SK-N-SH (cell line): ENCODE results near the gene IL32. TPM values are rescaled to one million over a fixed set of nuclear protein-coding genes. Genes with fewer than 3 reads are reported as not detected.

Experiments
- CTCF ChIA-PET: fragments of 300-600, 350-600 bp; formaldehyde crosslinking; extraction: SDS; loops from one replicate; lab custom pipeline; 2021; lab: Yijun Ruan, JAX
- POLR2A ChIA-PET: fragments of 350-600 bp; sonication (Branson Sonifier 250); formaldehyde crosslinking; extraction: SDS; loops from one replicate; lab custom pipeline; 2020; ENCODE audit warnings: antibody characterized with exemption, inconsistent platforms; lab: Yijun Ruan, JAX
- DNase-seq: peaks from one replicate; pipeline ENCODE4 v3.0.0; 2012
- H2AFZ ChIP-seq: fragments of 200-600 bp; sonication (generic); 2 replicates; pipeline ENCODE4 v1.8.1; 2016; ENCODE audit warnings: antibody characterized with exemption, mild to moderate bottlenecking, low read depth
- H3F3A ChIP-seq: fragments of 200-600 bp; sonication (generic); replicated peaks from 2 replicates; pipeline ENCODE3; 2016; ENCODE audit warnings: antibody characterized with exemption, mild to moderate bottlenecking; ENCODE audit not compliant: insufficient read depth
- H3K27ac ChIP-seq, 2 experiments: fragments of 200-500 bp in 1 of 2; fragments of 200-600 bp in 1 of 2; sonication (Bioruptor generic) in 1 of 2; sonication (generic), shearing (Covaris generic) in 1 of 2; 2 replicates each; pipeline versions ENCODE4 v1.5.1 to v1.6.1; 2014 to 2016; ENCODE audit warnings: low read depth in 2 of 2, inconsistent platforms in 1 of 2, low read length in 1 of 2, mild to moderate bottlenecking in 1 of 2, mixed read lengths in 1 of 2
- H3K27me3 ChIP-seq: fragments of 200-600 bp; sonication (generic), shearing (Covaris generic); 2 replicates; pipeline ENCODE4 v1.6.1; 2016; ENCODE audit warnings: mixed run types; ENCODE audit not compliant: insufficient read depth
- H3K36me3 ChIP-seq, 2 experiments: fragments of 200-500 bp in 1 of 2; fragments of 200-600 bp in 1 of 2; sonication (Bioruptor generic) in 1 of 2; sonication (generic) in 1 of 2; replicated peaks in 1 of 2; 2 replicates each; pipeline versions ENCODE3 to v1.5.1; 2014 to 2016; ENCODE audit warnings: low read length in 1 of 2, mild to moderate bottlenecking in 1 of 2; ENCODE audit not compliant: insufficient read depth in 2 of 2, control insufficient read depth in 1 of 2
- H3K4me1 ChIP-seq, 2 experiments: fragments of 200-500 bp in 1 of 2; fragments of 200-600 bp in 1 of 2; sonication (Bioruptor generic) in 1 of 2; sonication (generic), shearing (Covaris generic) in 1 of 2; 2 replicates each; pipeline versions ENCODE4 v1.5.1 to v1.6.1; 2014 to 2016; ENCODE audit warnings: low read depth in 1 of 2, low read length in 1 of 2, mixed run types in 1 of 2; ENCODE audit not compliant: insufficient read depth in 2 of 2, control insufficient read depth in 1 of 2
- H3K4me2 ChIP-seq: fragments of 200-600 bp; sonication (generic), shearing (Covaris generic); 2 replicates; pipeline ENCODE4 v1.6.1; 2017; ENCODE audit warnings: mixed run types
- H3K4me3 ChIP-seq, 2 experiments: fragments of 200-500 bp in 1 of 2; fragments of 200-600 bp in 1 of 2; sonication (Bioruptor generic) in 1 of 2; sonication (generic), shearing (Covaris generic) in 1 of 2; 2 replicates each; pipeline versions ENCODE4 v1.5.1 to v1.8.1; 2014 to 2016; ENCODE audit warnings: low read depth in 2 of 2, inconsistent platforms in 1 of 2, low read length in 1 of 2, mild to moderate bottlenecking in 1 of 2, mixed read lengths in 1 of 2, moderate library complexity in 1 of 2
- H3K79me2 ChIP-seq: fragments of 200-600 bp; sonication (generic); 2 replicates; pipeline ENCODE4 v1.8.1; 2017; ENCODE audit warnings: mild to moderate bottlenecking; ENCODE audit not compliant: insufficient read depth
- H3K9ac ChIP-seq: fragments of 200-600 bp; sonication (generic); 2 replicates; pipeline ENCODE4 v1.6.1; 2017; ENCODE audit warnings: mixed run types
- H3K9me2 ChIP-seq: fragments of 200-600 bp; sonication (generic); 2 replicates; pipeline ENCODE4 v1.6.1; 2017; ENCODE audit warnings: mixed run types
- H3K9me3 ChIP-seq: fragments of 200-600 bp; sonication (generic); 2 replicates; pipeline ENCODE4 v1.6.1; 2017; ENCODE audit warnings: mixed run types, mild to moderate bottlenecking, moderate library complexity
- H4K20me1 ChIP-seq: fragments of 200-600 bp; sonication (generic); 2 replicates; pipeline ENCODE4 v1.6.1; 2017; ENCODE audit warnings: mild to moderate bottlenecking, mixed run types; ENCODE audit not compliant: insufficient read depth
- ELF1 ChIP-seq: IDR thresholded peaks from 2 replicates; pipeline ENCODE4 v1.4.0; 2012
- EZH2phosphoT487 ChIP-seq: fragments of 200-600 bp; sonication (generic); IDR thresholded peaks from 2 replicates; pipeline ENCODE4 v1.6.1; 2017; ENCODE audit warnings: low read depth, mixed run types, mild to moderate bottlenecking, antibody characterized with exemption, moderate library complexity, borderline replicate concordance
- GABPA ChIP-seq: IDR thresholded peaks from 2 replicates; pipeline ENCODE4 v1.4.0; 2012; ENCODE audit warnings: low read depth, mild to moderate bottlenecking
- GATA2 ChIP-seq: sonication (generic); formaldehyde crosslinking; IDR thresholded peaks from 2 replicates; pipeline ENCODE4 v1.5.0; 2020; ENCODE audit warnings: mild to moderate bottlenecking, missing genetic modification reagents
- JUND ChIP-seq: IDR thresholded peaks from 2 replicates; pipeline ENCODE4 v1.4.0; 2012
- MXI1 ChIP-seq: IDR thresholded peaks from 2 replicates; pipeline ENCODE4 v1.6.1; 2012; ENCODE audit warnings: mild to moderate bottlenecking, low read depth, low read length, improper control_type of control experiment
- NRF1 ChIP-seq: IDR thresholded peaks from 2 replicates; pipeline ENCODE4 v1.6.1; 2012; ENCODE audit warnings: low read depth, mild to moderate bottlenecking, low read length
- PBX3 ChIP-seq: IDR thresholded peaks from 2 replicates; pipeline ENCODE4; 2012
- RAD21 ChIP-seq: IDR thresholded peaks from 2 replicates; pipeline ENCODE4 v1.6.1; 2012; ENCODE audit warnings: mild to moderate bottlenecking, low read length
- RXRA ChIP-seq: IDR thresholded peaks from 2 replicates; pipeline ENCODE4 v1.4.0; 2012; ENCODE audit warnings: low read depth, mild to moderate bottlenecking, borderline replicate concordance
- SMC3 ChIP-seq: IDR thresholded peaks from 2 replicates; pipeline ENCODE4 v1.6.1; 2012; ENCODE audit warnings: low read depth, low read length, improper control_type of control experiment
- TCF12 ChIP-seq: IDR thresholded peaks from 2 replicates; pipeline ENCODE4 v1.4.0; 2012
- USF2 ChIP-seq: fragments of 150-350 bp; IDR thresholded peaks from 2 replicates; pipeline ENCODE4 v1.6.1; 2017; ENCODE audit warnings: antibody characterized with exemption, low read length, low read depth, borderline replicate concordance
- ZBTB33 ChIP-seq: IDR thresholded peaks from 2 replicates; pipeline ENCODE4 v1.4.0; 2012; ENCODE audit warnings: low read depth, borderline replicate concordance
- WGBS: methylation state at CpG from one replicate; pipeline ENCODE4 v1.1.6; 2017; ENCODE audit warnings: low lambda C conversion rate; 5-methylcytosine and 5-hydroxymethylcytosine counted together
- polyA plus RNA-seq, 3 experiments: library from polyadenylated mRNA; depleted of rRNA; stranded (reverse); fragments of >200 nt; gene quantifications; 2 replicates each; pipeline ENCODE4 v1.2.3, GENCODE V29; 2012

The IL32 gene
- polyA plus RNA-seq, 1 of the 3 experiments (the other 2 are of a cell fraction) = 26.4 TPM

GRCh38 chr16:3112881-3113574 is 47.6 kb downstream of the IL32 start:
- Histone ChIP-seq H3K36me3 (peaks cover 0 to 16% of the 10 kb centered on the region in 2 experiments), H3F3A (no peaks in the 10 kb centered on the region), H3K9me3 (no peaks in the 10 kb centered on the region), H3K4me1 (peaks cover 0 to 24% of the 10 kb centered on the region in 2 experiments; a peak in 1 of 4 replicates), H4K20me1 (no peaks in the 10 kb centered on the region), H3K4me3 (peak overlapping the region; percentile 78 to 96), H3K27me3 (no peaks in the 10 kb centered on the region), H3K9me2 (no peaks in the 10 kb centered on the region), H3K4me2 (peak overlapping the region; percentile 97), H3K79me2 (peaks cover 11% of the 10 kb centered on the region; the same call in 1 of the 2 replicates), H2AFZ (peak overlapping the region; percentile 98; the same call in 1 of the 2 replicates), H3K27ac (peak overlapping the region in 1 of 2 experiments; percentile 61; a peak in 1 of 4 replicates), H3K9ac (peak overlapping the region; percentile 74)
- WGBS = 11% methylated on average over 19 of the region's 19 CpGs
- ChIA-PET POLR2A (interaction anchor here (1.1 kb wide), 1 partner anchor 15 kb away, joined by 3 read pairs; no protein-coding TSS in a partner anchor), CTCF (interaction anchor here (0.5 to 10.8 kb wide), 11 partner anchors 10 to 84 kb away, joined by 3 to 64 read pairs (median 7); partner anchors contain the start of gene ZNF213)
- peak; percentile 29 for DNase-seq
- TF ChIP-seq GABPA = no peak
- no peak for TF ChIP-seq JUND
- TF ChIP-seq USF2 = no peak
- no peak for TF ChIP-seq TCF12
- no peak for TF ChIP-seq ELF1

GRCh38 chr16:3113765-3114479 is 48.5 kb downstream of the IL32 start:
- 44% methylated on average over 12 of the region's 17 CpGs for WGBS
- Histone ChIP-seq H3K27me3 (no peaks in the 10 kb centered on the region), H2AFZ (no peak overlapping the region), H3K9me3 (no peaks in the 10 kb centered on the region), H3K36me3 (peaks cover 0 to 22% of the 10 kb centered on the region in 2 experiments), H3K79me2 (peaks cover 11% of the 10 kb centered on the region; the same call in 1 of the 2 replicates), H3K4me2 (peak overlapping the region; percentile 97), H3K27ac (peak overlapping the region in 1 of 2 experiments; percentile 18; a peak in 1 of 4 replicates), H3K9me2 (no peaks in the 10 kb centered on the region), H3K4me3 (peak overlapping the region; percentile 78 to 96), H3K9ac (peak overlapping the region; percentile 74; the same call in 1 of the 2 replicates), H4K20me1 (no peaks in the 10 kb centered on the region), H3F3A (no peaks in the 10 kb centered on the region)
- DNase-seq = peak; percentile 62
- POLR2A ChIA-PET = no interaction called here
- CTCF ChIA-PET = interaction anchor here (1.0 to 10.8 kb wide), 9 partner anchors 9 to 82 kb away, joined by 3 to 64 read pairs (median 8); partner anchors contain the start of gene ZNF213
- TF ChIP-seq SMC3 (peak; percentile 12; the same call in 1 of the 2 replicates), TCF12 (peak; percentile 24; the same call in 1 of the 2 replicates), NRF1 (no peak), MXI1 (peak; percentile 52; the same call in 1 of the 2 replicates), RXRA (no peak), GATA2 (CRISPR knock-in tag) (no peak), PBX3 (no peak), ZBTB33 (no peak), RAD21 (peak; percentile 14; the same call in 1 of the 2 replicates), EZH2phosphoT487 (no peak)
- TF ChIP-seq, all 33 proteins: peak for 4
- H3K4me1 ChIP-seq = peaks cover 0 to 24% of the 10 kb centered on the region in 2 experiments; a peak in 1 of 4 replicates
